GM19468 (cell line): ENCODE data around the gene WDR93.

ENCODE experiments used
- ATAC-seq: cut with Tn5 transposase; IDR thresholded peaks from one replicate; pipeline ENCODE4 v1.9.1; 2021; ENCODE audit warnings: mild to moderate bottlenecking, moderate library complexity, moderate number of reproducible peaks; ENCODE audit not compliant: unreplicated experiment; ENCODE audit errors: extremely low read depth

WDR93 gene

DNA sequence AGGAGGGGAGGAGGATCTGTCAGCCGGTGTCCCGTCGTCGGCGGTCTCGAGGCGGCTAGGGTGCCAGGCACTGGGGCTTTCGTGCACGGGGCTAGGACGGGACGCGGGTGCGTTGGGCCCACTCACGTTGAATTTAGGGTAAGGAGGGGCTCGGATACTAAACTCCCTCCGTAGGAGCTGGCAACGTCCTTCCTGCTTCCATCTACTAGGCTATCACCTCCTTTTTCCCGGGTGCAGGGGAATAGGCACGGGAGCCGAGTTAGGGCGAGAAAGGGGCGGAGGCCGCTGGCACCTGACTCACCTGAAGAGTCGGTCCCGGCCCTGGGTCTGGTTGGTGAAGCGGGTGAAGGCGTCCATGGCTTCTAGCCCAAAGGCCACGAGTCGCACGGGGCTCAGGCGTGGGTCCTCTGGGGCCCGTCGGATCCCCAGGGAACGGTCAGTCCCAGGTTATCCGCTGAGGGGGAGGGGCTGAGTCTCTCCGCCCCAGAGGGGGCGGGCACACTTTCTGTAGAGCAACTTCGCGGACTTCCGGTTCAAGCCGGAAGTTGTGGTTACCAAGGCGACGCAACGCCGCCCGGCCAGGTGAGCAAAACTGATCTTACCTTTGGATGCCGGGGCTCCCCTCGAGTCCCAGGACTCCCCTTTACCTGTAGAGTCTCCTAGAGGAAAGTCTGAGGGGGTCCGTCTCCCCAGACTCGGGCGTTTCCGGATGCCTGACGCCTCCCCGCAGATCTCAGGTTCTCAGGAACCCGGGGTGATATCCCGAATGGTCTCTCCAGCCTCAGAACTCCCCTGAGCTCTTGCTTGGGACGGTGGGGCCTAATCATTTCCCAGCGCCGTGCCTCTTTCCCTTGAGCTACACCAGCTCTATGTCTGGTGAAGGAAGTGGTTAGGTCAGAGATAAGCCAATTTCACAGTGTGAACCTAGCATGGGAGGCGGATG, at the start of gene WDR93, which contains the start of gene PEX11A:
TSS of gene WDR93 (plus strand) at position 536 of the 943 bp plus-strand sequence. CDS start 10,936 bp downstream, outside the sequence.
TSS of gene PEX11A (minus strand) at position 479 of the 943 bp plus-strand sequence. CDS start at position 357, 122 bp downstream.
- peak; percentile 59 for ATAC-seq

DNA sequence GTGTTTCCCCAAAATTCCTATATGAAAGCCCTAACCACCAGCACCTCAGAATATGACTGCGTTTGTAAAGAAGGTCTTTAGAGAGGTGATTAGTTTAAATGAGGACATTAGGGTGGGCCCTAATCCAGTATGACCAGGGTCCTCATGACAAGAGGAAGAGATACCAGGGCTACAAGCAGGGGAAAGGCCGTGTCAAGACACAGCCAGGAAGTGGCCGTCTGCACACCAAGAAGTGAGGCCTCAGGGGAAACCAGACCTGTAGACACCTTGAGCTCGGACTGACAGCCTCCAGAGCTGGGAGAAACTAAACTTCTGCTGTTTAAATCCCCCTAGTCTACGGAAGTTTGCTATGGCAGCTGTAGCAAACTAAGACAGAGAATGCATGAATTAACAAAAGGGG, 49.6 kb upstream of the WDR93 start:
- no peak for ATAC-seq

DNA sequence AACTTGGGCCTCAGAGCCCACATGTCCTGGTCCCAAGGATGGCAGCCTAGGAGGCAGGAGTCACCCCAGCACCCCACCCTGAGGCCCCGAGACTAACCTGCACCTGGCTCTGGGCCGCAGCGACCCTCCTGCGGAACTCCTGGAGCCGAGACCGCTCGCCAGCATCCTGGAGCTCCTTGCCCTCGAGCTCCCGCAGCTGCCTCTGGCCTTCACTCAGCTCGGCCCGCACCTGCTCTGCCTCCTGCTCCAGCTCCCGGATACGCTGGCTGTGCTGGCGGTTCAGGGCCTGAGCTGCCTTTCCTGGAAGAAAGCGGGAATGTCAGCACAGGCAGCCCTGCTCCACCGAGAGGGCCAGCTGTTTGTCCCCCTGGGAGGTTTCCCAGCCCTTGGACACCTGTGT, 48.5 kb upstream of the WDR93 start:
- no peak for ATAC-seq

DNA sequence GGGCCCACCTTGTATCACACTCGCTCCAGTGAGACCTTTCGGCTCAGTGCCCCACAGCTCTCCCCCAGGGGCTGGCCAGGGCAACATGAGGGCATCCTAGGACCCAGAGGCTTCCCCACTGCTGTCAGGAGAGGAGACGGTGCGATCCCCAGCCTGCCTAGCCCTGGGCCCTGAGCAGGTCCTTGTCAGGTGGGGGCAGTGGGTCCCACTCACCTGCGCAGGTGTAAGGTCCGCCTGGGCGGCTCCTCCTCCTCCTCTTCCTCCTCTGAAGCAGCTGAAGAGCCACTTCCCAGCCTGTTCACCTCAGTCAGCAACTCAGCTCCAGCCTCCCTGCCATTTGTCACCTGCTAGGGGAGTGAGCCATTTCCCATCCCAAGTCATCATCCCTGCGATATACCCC, 44.9 kb upstream of the WDR93 start:
- no peak for ATAC-seq

DNA sequence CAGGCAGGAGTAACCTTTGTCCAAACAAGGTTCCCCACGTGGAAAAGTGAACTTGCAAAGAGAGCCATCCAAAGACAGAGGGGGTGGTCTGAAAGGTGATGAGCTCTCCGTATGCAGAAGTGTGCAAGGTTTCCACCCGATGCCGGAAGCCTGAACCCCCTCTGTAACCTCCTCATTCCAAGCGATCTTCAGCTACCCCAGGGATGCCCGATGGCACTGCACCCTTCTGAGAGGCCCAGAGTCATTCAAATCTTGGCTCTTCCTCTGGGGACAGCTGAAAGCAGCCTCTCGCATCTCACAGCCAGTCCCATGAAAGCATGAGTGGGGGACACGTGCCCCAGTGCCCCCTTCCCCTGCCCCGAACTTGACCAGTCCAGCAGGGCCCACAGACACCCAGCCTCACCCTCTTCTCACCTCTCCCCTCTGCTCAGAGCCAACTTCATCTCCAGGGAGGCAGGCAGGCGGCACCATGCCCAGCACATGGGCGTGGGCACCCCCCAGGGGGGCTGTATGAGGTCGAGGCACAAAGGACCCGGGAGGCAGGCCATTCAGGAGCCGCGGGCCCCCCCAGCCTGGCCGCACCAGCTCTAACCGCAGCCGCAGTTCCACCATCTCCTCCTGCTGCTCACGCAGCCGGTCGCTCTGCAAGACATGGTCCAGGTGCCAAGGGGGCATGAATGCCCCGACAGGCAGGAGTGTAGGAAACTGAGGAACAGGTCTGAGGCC, 44.0 kb upstream of the WDR93 start:
- no peak for ATAC-seq

DNA sequence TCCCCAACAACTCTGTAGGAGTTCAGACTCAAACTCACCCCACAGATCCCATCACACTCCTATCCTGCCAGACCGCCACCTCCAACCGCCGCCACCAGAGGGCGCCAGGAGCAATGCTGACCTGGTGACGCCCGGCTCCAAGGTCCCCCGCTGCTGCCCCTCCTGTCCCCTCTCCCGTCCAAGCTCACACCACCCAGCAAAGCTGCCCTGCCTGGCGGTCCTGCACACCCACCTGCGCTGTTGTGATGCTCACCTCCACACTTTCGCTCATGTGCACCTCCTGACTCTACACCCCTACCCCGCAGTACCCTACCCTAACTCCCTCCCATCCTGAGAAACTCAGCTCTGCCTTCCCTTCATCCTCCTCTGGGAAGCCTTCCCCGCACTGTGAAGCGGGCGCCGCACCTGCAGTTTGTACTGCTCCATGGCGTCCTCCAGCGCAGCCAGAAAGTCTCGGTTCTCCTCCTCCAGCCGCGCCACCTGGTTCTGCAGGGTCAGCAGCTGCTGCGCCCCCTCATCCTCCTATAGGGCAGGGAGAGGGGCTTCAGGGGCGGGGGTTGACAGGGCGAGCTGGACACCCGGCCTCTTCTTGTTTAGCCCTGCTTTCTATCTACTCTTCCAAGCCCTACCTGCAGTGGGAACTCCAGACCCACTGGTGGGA, 43.3 kb upstream of the WDR93 start:
- ATAC-seq, result no peak

DNA sequence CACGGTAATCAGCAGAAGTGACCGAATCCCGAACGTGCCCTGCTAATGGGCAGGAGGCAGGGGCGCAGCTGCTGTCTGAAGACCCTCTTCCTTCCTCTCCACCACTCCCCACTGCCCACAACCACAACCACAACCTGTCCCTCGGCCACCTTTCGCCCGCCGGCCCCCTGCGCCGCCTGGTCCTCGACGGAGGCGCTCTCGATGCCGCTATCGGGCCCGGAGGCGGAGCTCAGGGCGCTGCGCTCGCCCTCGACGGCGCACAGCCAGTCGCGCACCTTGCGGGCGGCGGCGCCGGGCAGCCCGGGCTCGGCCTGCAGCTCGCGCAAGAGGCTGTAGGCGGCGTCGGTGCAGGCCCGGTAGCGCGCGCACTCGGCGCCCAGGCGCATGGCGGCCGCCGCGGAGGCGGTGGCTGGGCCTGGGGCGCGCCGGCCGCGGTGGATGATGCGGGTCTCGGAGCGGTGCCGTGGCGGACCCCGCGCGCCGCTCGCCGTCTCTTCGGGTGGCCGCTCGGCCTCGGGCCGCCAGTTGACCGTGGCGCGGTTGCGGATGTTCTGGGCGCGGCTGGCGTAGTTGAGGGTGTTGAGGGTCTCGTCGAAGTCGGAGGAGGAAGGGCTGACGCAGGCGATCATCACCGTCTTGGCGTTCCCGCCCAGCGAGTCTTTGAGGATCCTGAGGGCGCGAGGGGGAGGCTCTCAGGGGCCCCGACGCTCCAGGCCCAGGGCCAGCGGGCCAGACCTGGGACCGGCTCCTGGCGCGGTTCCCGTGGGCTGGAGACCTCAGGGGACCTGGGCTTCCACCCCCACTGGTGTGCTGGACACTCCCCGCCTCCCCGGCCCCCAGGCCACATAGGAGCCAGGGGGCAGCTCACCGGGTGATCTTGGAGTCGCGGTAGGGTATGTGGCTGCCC, 42.3 kb upstream of the WDR93 start:
- no peak for ATAC-seq

DNA sequence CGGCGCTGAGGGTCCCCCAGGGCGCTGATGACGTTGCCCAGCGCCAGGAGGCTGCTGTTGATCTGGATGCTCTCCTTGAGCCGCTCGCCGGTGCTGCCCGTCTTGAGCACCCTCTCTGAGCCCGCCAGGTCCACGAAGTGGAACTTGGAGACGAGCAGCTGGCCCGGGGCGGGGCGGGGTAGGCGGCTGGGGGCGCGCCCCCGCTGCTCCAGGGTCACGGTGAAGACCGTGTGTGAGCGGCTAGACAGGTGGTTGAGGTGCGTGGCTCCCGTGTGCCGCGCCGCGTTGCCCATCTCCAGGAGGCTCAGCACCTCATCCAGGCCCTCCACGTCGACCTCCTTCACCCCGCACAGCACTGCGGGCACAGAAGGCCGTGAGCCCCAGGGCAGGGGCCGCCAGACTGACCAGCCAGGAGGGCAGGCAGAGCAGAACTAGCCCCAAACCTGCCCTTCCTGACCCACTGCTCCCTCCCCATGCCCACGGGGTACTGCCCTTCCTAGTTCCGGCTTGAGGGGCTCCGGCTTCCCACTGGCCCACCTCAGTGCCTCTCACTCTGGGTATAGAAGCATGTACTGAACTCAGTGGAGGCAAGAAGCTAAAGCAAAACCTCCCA, 41.5 kb upstream of the WDR93 start:
- no peak for ATAC-seq

DNA sequence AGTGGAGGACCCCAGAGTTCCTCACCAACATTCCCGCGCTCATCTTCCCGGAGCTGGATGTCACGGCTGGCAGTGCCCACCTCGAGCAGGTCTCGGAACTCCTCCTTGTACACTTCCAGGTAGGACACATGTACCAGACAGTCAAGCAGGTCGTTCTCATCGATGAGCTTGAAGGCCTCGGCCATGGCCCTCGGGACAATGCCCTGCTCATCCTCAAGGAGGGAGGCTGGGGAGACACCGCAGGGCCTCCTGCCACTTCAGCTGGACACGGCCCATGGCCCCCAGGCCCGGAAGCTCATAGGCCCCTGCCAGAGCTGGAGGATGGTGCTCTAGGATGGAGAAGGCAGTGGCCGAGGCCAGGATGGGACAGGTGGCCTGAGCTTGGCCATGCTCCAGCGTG, 40.9 kb upstream of the WDR93 start:
- ATAC-seq, result no peak

DNA sequence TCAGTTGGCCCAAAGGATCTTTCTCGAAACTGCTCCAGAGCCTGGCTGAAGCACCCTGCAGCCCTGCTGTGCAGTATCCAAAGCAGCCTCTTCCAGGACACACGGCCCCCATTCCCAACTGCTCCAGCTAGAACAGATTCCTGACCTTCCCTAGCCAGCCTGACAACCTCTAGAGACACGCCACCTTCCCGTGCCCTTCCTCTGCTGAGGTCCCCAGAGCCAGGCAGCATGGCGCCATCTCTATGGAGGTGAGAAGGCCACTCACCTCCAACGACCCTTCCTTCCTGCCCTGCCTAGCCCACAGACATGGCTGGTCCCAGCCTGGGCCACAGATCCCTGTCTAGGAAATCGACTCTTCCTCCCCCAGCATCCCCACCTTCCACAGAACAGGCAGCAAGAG, 38.5 kb upstream of the WDR93 start:
- ATAC-seq, result no peak

DNA sequence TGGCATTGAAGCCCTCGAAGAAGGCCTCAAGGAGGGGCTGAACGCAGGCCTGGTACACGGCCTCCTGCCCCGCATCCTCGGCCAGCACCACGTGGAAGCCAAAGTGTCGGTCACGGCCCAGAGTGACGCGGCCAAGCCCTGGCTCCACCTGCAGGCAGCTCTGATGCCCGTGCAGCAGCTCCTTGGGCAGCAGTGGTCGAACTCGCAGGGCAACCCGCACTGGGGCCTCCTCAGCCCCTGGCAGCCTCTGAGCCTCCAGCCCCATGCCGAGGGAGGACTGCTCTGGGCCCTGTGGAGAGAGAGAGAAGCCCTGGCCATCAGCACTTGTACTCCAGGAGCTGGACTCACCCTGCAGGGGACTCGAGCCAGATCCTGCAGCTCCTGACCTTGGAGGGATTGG, 37.9 kb upstream of the WDR93 start:
- no peak for ATAC-seq

DNA sequence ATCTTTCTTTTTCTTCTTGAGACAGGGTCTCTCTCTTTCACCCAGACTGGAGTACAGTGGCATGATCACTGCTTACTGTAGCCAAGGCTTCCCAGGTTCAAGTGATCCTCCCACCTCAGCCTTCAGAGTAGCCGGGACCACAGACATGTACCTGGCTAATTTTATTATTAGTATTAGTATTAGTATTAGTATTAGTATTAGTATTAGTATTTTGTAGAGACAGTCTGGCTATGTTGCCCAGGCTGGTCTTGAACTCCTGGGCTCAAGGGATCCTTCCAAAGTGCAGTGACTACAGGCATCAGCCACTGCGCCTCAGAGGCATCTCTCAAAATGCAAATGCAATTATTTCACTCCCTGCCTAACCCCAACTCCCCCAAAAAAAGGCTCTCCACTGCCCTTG, 37.0 kb upstream of the WDR93 start:
- ATAC-seq, result no peak

DNA sequence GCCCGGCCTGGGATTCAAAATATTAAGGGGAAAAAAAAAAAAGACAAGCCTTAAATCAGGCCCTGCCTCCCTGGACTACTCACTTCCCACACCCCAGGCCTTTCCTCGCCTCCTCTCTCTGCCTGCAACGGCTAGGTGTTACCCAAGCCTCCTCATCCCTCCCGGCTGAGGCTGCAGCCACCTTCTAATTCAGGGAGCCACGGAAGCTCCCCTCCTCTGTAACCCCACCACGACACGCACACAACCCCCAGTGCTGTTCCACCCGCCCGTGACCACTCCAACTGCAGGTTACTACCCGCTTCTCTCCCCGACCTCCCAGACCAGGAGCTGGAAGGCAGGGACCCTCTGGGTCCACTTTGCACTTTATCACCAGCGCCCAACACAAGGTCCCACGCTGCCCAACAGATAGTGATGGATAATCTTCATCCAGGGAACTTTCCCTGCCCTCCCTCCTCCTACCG, 36.3 kb upstream of the WDR93 start:
- no peak for ATAC-seq

DNA sequence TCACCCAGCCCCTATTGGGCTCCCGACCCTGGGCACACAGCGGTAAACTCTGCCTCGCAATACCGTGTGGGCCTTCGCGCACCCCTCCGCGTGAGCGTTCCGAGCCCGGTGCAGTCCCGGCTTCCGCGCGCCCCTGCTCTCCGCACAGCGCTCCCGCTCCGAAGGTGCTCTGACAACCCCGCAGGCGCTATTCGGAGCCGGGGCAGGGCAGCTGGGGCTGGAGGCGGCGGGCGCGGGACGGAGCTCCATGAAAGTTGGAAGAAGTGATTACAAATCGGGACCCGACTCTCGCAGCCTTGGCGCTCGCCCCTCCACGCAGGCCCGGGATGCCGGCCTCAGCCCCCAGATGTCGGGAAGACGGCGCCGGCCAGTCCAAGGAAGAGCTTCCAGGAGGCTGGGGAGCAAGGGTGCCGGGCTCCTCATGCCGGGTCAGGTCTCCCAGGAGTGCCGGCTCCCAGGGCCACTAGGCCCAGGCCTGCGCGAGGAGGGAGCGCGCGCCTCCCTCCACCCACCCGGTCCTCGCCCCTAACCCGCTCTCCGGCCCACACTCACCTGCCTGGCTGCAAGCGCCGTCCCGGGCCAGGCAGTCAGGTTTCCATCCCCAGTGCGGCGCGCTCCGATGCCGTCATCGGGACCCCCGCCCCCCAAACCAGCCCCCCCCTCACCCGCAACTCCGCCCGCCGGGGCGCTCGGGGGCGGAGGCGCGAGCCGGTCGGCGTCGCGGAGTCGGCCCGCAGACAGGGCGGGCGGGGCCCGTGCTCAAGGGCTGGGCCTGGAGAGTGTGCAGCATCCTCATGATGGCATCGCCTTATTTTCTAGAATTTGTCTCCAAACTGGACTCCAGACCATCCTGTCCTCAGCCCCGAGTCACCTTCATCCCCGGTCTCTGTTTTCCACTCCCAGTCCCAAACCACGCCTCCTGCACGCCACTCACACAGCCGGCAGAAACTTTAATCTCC, 35.5 kb upstream of the WDR93 start, which contains the start of gene KIF7:
TSS of gene KIF7 (minus strand) at position 621 of the 959 bp plus-strand sequence. CDS start 2,537 bp downstream, outside the sequence.
- ATAC-seq, result no peak

DNA sequence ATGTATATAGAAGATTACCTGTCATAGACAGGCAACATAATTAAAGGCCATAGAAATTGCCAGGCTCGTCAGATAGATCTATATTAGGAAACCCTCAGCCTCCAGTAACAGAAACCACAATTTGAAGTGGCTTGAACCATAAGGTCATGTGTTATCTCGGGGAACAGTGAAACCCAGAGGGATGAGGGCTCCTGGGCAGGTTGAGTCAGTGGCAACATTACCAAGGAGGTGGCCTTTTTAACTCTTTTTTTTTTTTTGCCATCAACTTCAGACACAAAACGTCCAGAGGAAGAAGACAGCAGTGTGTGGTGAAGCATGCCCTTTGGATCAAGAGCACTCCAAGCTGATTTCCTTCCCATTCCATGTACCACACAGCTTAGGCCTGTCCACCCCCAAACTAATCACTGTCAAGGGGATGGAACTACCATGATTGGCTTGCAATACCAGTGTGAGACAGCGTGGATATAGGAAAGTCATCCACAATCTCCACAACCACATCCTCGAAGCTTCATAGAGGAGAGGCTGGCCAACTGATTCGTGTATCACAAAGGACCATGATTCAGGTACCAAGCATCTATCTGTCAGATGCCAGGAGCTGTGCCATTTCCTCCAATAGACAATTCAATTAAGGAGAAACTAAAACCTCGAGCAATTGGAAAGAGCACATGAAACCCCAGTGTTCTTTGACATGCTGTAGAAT, 34.3 kb upstream of the WDR93 start:
- no peak for ATAC-seq

DNA sequence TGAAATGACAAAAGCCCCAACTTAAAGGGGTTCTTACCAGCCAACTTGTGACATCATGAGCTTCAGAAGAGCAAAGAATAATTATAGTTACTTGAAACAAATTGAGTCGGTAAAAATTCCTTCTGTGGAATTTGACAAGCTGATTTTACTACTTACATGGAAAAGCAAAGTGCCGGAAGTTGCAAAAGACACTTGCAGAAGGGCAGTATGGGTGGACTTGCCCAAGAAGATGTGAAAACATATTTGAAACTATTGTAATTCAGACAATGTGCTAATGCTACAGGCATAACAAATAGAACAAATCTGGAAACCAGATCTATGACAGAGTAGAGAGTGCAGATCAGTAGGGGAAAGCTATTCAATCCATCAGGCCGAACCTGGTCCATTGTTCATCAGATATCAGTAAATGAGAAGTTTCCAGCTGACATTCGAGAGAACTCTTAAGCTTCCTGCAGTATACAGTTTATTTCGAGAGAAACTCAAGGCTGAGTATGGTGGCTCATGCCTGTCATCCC, 32.9 kb upstream of the WDR93 start:
- ATAC-seq, result no peak

DNA sequence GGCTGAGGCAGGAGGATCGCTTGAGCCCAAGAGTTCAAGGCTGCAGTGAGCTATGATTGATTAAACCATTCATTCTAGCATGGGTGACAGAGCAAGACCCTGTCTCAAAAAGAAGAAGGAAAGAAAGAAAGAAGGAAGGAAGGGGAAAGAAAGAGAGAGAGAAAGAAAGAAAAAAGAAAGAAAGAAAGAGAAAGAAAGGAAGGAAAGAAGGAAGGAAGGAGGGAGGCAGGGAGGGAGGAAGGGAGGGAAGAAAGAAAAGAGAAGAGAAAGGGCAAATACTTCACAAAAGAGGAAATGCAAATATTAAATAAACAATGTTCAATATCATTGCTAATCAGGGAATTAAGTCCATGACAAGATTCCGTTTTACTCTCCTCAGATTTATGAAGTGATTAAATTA, 31.3 kb upstream of the WDR93 start:
- ATAC-seq, result no peak
